Heart right ventricle (tissue), 16 donors: ENCODE results near the gene KRTAP4-6. TPM values are rescaled to one million over a fixed set of nuclear protein-coding genes. Genes with fewer than 3 reads are reported as not detected.
"Not testable (repeated sequence)": the region's sequence is repeated elsewhere in the genome, so short reads cannot be mapped to it uniquely, and the experiment has no call there.

Experiments
- ATAC-seq, 8 donors: fragments of 200-7000 bp; cut with Tn5 transposase; one replicate each; pipeline ENCODE4 v1.9.1; 2020; ENCODE audit warnings: mild to moderate bottlenecking in 8 of 8, moderate library complexity in 8 of 8, moderate number of reproducible peaks in 1 of 8
- DNase-seq, 2 donors: peaks; one replicate each; pipeline ENCODE4 v3.0.0-alpha.2; 2020
- H3K27ac ChIP-seq, 10 donors: fragments of 200-600 bp; sonication (generic) in 2 of 10; one replicate each; pipeline versions ENCODE4 v1.5.0 to v1.8.0; 2020 to 2022; ENCODE audit warnings: mild to moderate bottlenecking in 3 of 10
- H3K27me3 ChIP-seq, 7 donors: fragments of 200-600 bp; one replicate each; pipeline ENCODE4 v1.8.0; 2021 to 2022; ENCODE audit warnings: mild to moderate bottlenecking in 2 of 7
- H3K36me3 ChIP-seq, 9 donors: fragments of 200-600 bp; sonication (generic) in 1 of 9; one replicate each; pipeline versions ENCODE4 v1.5.0 to v1.8.0; 2020 to 2022; ENCODE audit warnings: mild to moderate bottlenecking in 2 of 9
- H3K4me1 ChIP-seq, 9 donors: fragments of 200-600 bp; sonication (generic) in 1 of 9; one replicate each; pipeline versions ENCODE4 v1.5.0 to v1.8.0; 2020 to 2022; ENCODE audit warnings: mild to moderate bottlenecking in 4 of 9
- H3K4me3 ChIP-seq, 10 donors: fragments of 200-600 bp; sonication (generic) in 2 of 10; one replicate each; pipeline versions ENCODE4 v1.5.0 to v1.8.0; 2020 to 2022; ENCODE audit warnings: mild to moderate bottlenecking in 7 of 10, moderate library complexity in 2 of 10
- H3K9me3 ChIP-seq, 11 donors: fragments of 200-600 bp in 10 of 11; sonication (generic) in 2 of 11; one replicate each; pipeline versions ENCODE4 v1.5.0 to v1.8.0; 2013 to 2022; ENCODE audit warnings: mild to moderate bottlenecking in 2 of 11, control low read depth in 1 of 11, moderate library complexity in 1 of 11
- WGBS, 2 donors: extraction: QIAGEN DNeasy Blood & Tissue Kit; methylation state at CpG; one replicate each; pipeline ENCODE4 v1.1.7; 2013; ENCODE audit warnings: inconsistent platforms in 1 of 2; 5-methylcytosine and 5-hydroxymethylcytosine counted together
- intact Hi-C, 10 donors: fragments of 100-400 bp; cut with DNase I; formaldehyde crosslinking; loops; one replicate each; pipeline versions ENCODE4 v1.11.1 to v1.14.2; 2022
- polyA plus RNA-seq, 2 donors: library from polyadenylated mRNA; stranded (reverse); fragments of 200-250 nt; gene quantifications; one replicate each; pipeline ENCODE4 v1.2.3, GENCODE V29; 2013
- total RNA-seq, 10 donors: library from RNA; stranded (reverse); fragmentation: NEBNext Ultra II Directional in 3 of 10; extraction: Animal tissue kit (Norgen Biotek cat#: 25700) in 3 of 10; gene quantifications; one replicate each; pipeline versions ENCODE4 v1.2.1 to v1.2.4, GENCODE V29; 2021 to 2023
- TF ChIP-seq, protein P1 (sequence below), 9 donors: fragments of 200-600 bp; sonication (generic) in 2 of 9; IDR thresholded peaks; one replicate each; pipeline versions ENCODE4 v1.5.0 to v1.8.0; 2021 to 2022; ENCODE audit warnings: antibody characterized with exemption in 9 of 9, mild to moderate bottlenecking in 5 of 9, moderate library complexity in 1 of 9
- donor health status: Arrhythmogenic right ventricular cardiomyopathy.
- donor health status: ischemic (EF 13 %, LVEDD 7.1; RV severe dilation, severe dysfunction).
- donor health status: healthy with polysubstance abuse.
- donor health status: DM: no; HTN: yes; CAD: no.
- donor health status: DM: no; HTN: no; CAD: no.
- donor health status: ischemic (EF 25% LVEDD 6.9; RV normal size, moderate dysfunction).
- donor health status: ischemic (EF 25% LVEDD 5.7; RV mildly dilated, moderate dysfunction).
- donor health status: healthy.
- donor health status: DM: yes; HTN: yes; CAD: no.
- donor health status: Ischemic cardiomyopathy.
- donor health status: ischemic (EF 35%, LVEDD 5.7; RV mildly dilated, moderate dysfunction).
- donor health status: nonischemic (EF 11% LVEDD 7.7; RV severe dilation, severe dysfunction).
- donor health status: DM: yes; HTN: yes; CAD: no.
- donor health status: PGD.
- donor health status: ischemic (EF 29% LVEDD 5.4; RV normal size, mild dysfunction).
- donor health status: nonischemic (EF 23%, LVEDD 6.1; RV moderate dilation, normal function).

The KRTAP4-6 gene
- total and polyA plus RNA-seq, 12 donors = not detected

GRCh38 chr17:41163828-41164227, 23.5 kb upstream of the KRTAP4-6 start:
- WGBS, 2 donors = 69 to 73% methylated on average over 7 of the region's 7 CpGs
- TF ChIP-seq, protein P1, sequence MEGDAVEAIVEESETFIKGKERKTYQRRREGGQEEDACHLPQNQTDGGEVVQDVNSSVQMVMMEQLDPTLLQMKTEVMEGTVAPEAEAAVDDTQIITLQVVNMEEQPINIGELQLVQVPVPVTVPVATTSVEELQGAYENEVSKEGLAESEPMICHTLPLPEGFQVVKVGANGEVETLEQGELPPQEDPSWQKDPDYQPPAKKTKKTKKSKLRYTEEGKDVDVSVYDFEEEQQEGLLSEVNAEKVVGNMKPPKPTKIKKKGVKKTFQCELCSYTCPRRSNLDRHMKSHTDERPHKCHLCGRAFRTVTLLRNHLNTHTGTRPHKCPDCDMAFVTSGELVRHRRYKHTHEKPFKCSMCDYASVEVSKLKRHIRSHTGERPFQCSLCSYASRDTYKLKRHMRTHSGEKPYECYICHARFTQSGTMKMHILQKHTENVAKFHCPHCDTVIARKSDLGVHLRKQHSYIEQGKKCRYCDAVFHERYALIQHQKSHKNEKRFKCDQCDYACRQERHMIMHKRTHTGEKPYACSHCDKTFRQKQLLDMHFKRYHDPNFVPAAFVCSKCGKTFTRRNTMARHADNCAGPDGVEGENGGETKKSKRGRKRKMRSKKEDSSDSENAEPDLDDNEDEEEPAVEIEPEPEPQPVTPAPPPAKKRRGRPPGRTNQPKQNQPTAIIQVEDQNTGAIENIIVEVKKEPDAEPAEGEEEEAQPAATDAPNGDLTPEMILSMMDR (IDR thresholded peaks at IDR 0.05) = no peak
- no peaks in the 10 kb centered on the region for H3K4me1 ChIP-seq
- ATAC-seq (no peak), DNase-seq (no peak)
- no peak overlapping the region for H3K4me3 ChIP-seq
- peaks cover 0 to 31% (median 9%) of the 10 kb centered on the region in 7 donors for H3K27me3 ChIP-seq
- H3K9me3 ChIP-seq = no peaks in the 10 kb centered on the region
- H3K36me3 ChIP-seq = no peaks in the 10 kb centered on the region
- no peak overlapping the region for H3K27ac ChIP-seq
- intact Hi-C loops = loop anchor here in 1 of 10 donors (10.0 kb wide), 1 partner anchor 61 kb away; the partner anchor contains the start of gene KRTAP9-2

- intact Hi-C loops = loop anchor here in 1 of 10 donors (10.0 kb wide), 1 partner anchor 64 kb away; the partner anchor contains the start of gene KRTAP9-2
- H3K27me3 ChIP-seq = peaks cover 0 to 55% (median 23%) of the 10 kb centered on the region in 7 donors
- H3K9me3 ChIP-seq = no peaks in the 10 kb centered on the region
- H3K36me3 ChIP-seq = no peaks in the 10 kb centered on the region
- ATAC-seq (no peak), DNase-seq (no peak)
- no peak within 1 kb of the TSS for H3K27ac ChIP-seq
- 79 to 95% methylated on average over 1 of the region's 1 CpG for WGBS, 2 donors
- TF ChIP-seq, protein P1 (IDR thresholded peaks at IDR 0.05) = no peak
- H3K4me1 ChIP-seq = no peaks in the 10 kb centered on the region
- H3K4me3 ChIP-seq = no peak within 1 kb of the TSS
These were observed 20.3 kb upstream of the KRTAP4-6 start, which contains the start of gene KRTAP4-4 for GRCh38 chr17:41160648-41161047. Gene KRTAP4-4 (minus strand): TSS chr17:41160748. CDS start chr17:41160691, 57 bp downstream.

DNA sequence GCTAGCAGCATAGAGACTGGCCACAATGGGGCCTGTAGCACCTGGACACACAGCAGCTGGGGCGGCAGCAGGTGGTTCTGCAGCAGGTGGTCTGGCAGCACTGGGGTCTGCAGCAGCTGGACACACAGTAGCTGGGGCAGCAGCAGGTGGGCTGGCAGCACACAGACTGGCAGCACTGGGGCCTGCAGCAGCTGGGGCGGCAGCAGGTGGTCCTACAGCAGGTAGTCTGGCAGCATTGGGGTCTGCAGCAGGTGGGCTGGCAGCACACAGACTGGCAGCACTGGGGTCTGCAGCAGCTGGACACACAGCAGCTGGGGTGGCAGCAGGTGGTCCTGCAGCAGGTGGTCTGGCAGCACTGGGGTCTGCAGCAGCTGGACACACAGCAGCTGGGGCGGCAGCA, 19.8 kb upstream of the KRTAP4-6 start:
- not testable (repeated sequence) for H3K4me3 ChIP-seq, H3K9me3 ChIP-seq, H3K27ac ChIP-seq, H3K4me1 ChIP-seq, ATAC-seq, DNase-seq, H3K36me3 ChIP-seq
- peaks cover 0 to 57% (median 23%) of the 10 kb centered on the region in 7 donors for H3K27me3 ChIP-seq
- intact Hi-C loops = loop anchor here in 1 of 10 donors (10.0 kb wide), 1 partner anchor 65 kb away; the partner anchor contains the start of gene KRTAP9-2
- 79 to 88% methylated on average over 3 of the region's 3 CpGs for WGBS, 2 donors

DNA sequence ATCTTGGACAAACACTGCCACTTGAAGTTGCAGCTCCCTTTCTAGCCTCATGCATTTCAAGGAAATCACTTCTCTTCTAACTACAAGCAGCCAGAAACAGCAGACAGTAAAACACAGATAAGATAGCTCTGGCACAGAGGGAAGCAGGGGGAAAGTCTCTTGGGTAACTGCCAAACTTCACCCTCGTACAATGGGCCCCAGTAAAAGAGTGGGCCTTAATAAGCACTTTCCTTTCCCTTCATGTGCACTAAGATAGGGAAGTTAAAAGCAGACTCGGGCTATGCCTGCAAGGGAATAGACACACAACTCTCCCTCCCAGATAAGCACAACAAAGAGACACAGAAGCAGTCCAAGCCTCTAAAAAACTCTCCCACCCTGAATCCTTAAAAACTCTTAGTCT, 13.5 kb upstream of the KRTAP4-6 start:
- whole genome bisulfite sequencing, 2 donors = 2 to 3% methylated on average over 2 of the region's 2 CpGs

DNA sequence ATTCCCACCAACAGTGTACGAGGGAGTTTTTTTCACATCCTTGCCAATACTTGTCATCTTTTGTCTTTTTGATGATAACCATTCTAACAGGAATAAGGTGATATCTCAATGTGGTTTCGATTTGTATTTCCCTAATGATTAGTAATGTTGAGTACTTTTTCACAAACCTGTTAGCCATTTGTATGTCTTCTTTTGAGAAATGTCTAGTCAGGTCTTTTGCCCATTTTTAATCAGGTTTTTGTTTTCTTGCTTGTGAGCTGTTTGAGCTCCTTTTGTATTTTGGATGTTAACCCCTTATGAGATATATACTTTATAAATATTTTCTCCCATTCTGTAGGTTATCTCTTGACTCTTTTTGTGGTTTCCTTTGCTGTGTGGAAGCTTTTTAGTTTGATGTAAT, 11.2 kb upstream of the KRTAP4-6 start:
- Histone ChIP-seq H3K9me3 (no peaks in the 10 kb centered on the region), H3K27ac (no peak overlapping the region), H3K4me3 (no peak overlapping the region), H3K27me3 (peaks cover 0 to 34% (median 12%) of the 10 kb centered on the region in 7 donors), H3K4me1 (no peaks in the 10 kb centered on the region), H3K36me3 (no peaks in the 10 kb centered on the region)
- TF ChIP-seq, protein P1 (IDR thresholded peaks at IDR 0.05) = no peak
- WGBS, 2 donors = 63 to 76% methylated on average over 2 of the region's 2 CpGs
- DNase-seq (no peak), ATAC-seq (no peak)
- intact Hi-C loops = no loop called here

More for the DNA sequence above, 13.5 kb upstream of the KRTAP4-6 start:
- no peaks in the 10 kb centered on the region for H3K36me3 ChIP-seq
- H3K27ac ChIP-seq = no peak overlapping the region
- TF ChIP-seq, protein P1 (IDR thresholded peaks at IDR 0.05) = no peak
- ATAC-seq (no peak), DNase-seq (no peak)
- intact Hi-C loops = no loop called here
- H3K9me3 ChIP-seq = no peaks in the 10 kb centered on the region
- peaks cover 0 to 40% (median 21%) of the 10 kb centered on the region in 7 donors for H3K27me3 ChIP-seq
- no peak overlapping the region for H3K4me3 ChIP-seq
- H3K4me1 ChIP-seq = no peaks in the 10 kb centered on the region
